HCT116 (cell line): Measurements from ENCODE around the gene MCTP2. TPM values are rescaled to one million over a fixed set of nuclear protein-coding genes. Genes with fewer than 3 reads are reported as not detected.

Experiments
- ATAC-seq: fragments of 200-7000 bp; cut with Tn5 transposase; 2 replicates; pipeline ENCODE4 v1.9.1; 2020; ENCODE audit warnings: mild to moderate bottlenecking, moderate library complexity
- BruUV-seq: library from RNA; stranded (reverse); fragments of 400-500 nt; replicated peaks from 2 replicates; lab custom pipeline; 2021; lab: Mats Ljungman, UMichigan
- CTCF ChIA-PET: fragments of 300-600 bp; sonication (Branson Sonifier 250); formaldehyde crosslinking; loops from one replicate; lab custom pipeline; 2021; ENCODE audit warnings: antibody characterized with exemption; lab: Charles Lee
- POLR2A ChIA-PET: fragments of 300-600, 350-600 bp; sonication (Branson Sonifier 250); formaldehyde crosslinking; loops from one replicate; lab custom pipeline; 2021; ENCODE audit warnings: antibody characterized with exemption; lab: Charles Lee
- RAD21 ChIA-PET, 2 experiments: fragments of 300-600 bp; sonication (Branson Sonifier 250); formaldehyde crosslinking; loops; one replicate each; lab custom pipeline; 2023; ENCODE audit warnings: low total read pairs in 2 of 2; ENCODE audit not compliant: uncharacterized antibody in 2 of 2, unreplicated experiment in 2 of 2, low non-redundant PET in 1 of 2; lab: Charles Lee
- DNase-seq: peaks from one replicate; pipeline ENCODE4 v3.0.0-alpha.2; 2010; ENCODE audit warnings: low read depth, low spot score
- H2AFZ ChIP-seq: fragments of 200-600 bp; shearing (Covaris generic), sonication (generic); 2 replicates; pipeline ENCODE4 v1.6.1; 2017; ENCODE audit warnings: low read depth, mixed run types, mixed read lengths, antibody characterized with exemption, low read length; ENCODE audit not compliant: poor library complexity, severe bottlenecking
- H3K27ac ChIP-seq: 2 replicates; pipeline ENCODE4 v1.5.1; 2012; ENCODE audit warnings: low read depth, low read length
- H3K27me3 ChIP-seq: fragments of 200-600 bp; sonication (generic); 2 replicates; pipeline ENCODE4 v1.6.1; 2016; ENCODE audit warnings: mixed run types, low read length, mixed read lengths; ENCODE audit not compliant: insufficient read depth
- H3K36me3 ChIP-seq, 2 experiments: fragments of 200-500 bp in 1 of 2; fragments of 200-600 bp in 1 of 2; sonication (Bioruptor generic) in 1 of 2; sonication (generic) in 1 of 2; 2 replicates each; pipeline versions ENCODE4 v1.5.1 to v1.6.1; 2014 to 2016; ENCODE audit warnings: low read length in 2 of 2, inconsistent platforms in 1 of 2, mixed read lengths in 1 of 2, mixed run types in 1 of 2; ENCODE audit not compliant: insufficient read depth in 2 of 2, control insufficient read depth in 1 of 2
- H3K4me1 ChIP-seq, 2 experiments: fragments of 200-600 bp in 1 of 2; sonication (generic) in 1 of 2; 2 replicates each; pipeline versions ENCODE4 v1.5.1 to v1.6.1; 2012 to 2017; ENCODE audit warnings: low read length in 2 of 2, inconsistent platforms in 1 of 2, mild to moderate bottlenecking in 1 of 2, mixed read lengths in 1 of 2, mixed run types in 1 of 2, moderate library complexity in 1 of 2; ENCODE audit not compliant: insufficient read depth in 2 of 2, control insufficient read depth in 1 of 2
- H3K4me2 ChIP-seq: fragments of 200-600 bp; sonication (generic); 2 replicates; pipeline ENCODE4 v1.6.1; 2017; ENCODE audit warnings: mixed run types, low read length, mixed read lengths
- H3K4me3 ChIP-seq, 2 experiments: fragments of 200-600 bp in 1 of 2; sonication (generic) in 1 of 2; replicated peaks in 1 of 2; 2 replicates each; pipeline ENCODE4 v1.5.1; 2011 to 2016; ENCODE audit warnings: low read length in 2 of 2, control low read depth in 1 of 2, low read depth in 1 of 2, mild to moderate bottlenecking in 1 of 2, mixed read lengths in 1 of 2, mixed run types in 1 of 2
- H3K79me2 ChIP-seq: fragments of 200-600 bp; sonication (generic); 2 replicates; pipeline ENCODE4 v1.6.1; 2017; ENCODE audit warnings: mild to moderate bottlenecking, mixed run types, low read length, moderate library complexity, mixed read lengths; ENCODE audit not compliant: insufficient read depth
- H3K9ac ChIP-seq: fragments of 200-600 bp; sonication (generic); 2 replicates; pipeline ENCODE4 v1.6.1; 2016; ENCODE audit warnings: low read length, mixed read lengths
- H3K9me2 ChIP-seq: fragments of 200-600 bp; sonication (generic), shearing (Covaris generic); 2 replicates; pipeline ENCODE4 v1.6.1; 2017; ENCODE audit warnings: mixed run types, mild to moderate bottlenecking, moderate library complexity; ENCODE audit not compliant: insufficient read depth
- H3K9me3 ChIP-seq, 2 experiments: fragments of 200-500 bp in 1 of 2; fragments of 200-600 bp in 1 of 2; sonication (Bioruptor generic) in 1 of 2; sonication (generic) in 1 of 2; 2 replicates each; pipeline ENCODE4 v1.6.1; 2014 to 2017; ENCODE audit warnings: low read length in 2 of 2, mixed read lengths in 2 of 2, inconsistent platforms in 1 of 2, low read depth in 1 of 2, mild to moderate bottlenecking in 1 of 2, mixed run types in 1 of 2, moderate library complexity in 1 of 2; ENCODE audit not compliant: control insufficient read depth in 1 of 2, insufficient read depth in 1 of 2
- H4K20me1 ChIP-seq: fragments of 200-600 bp; sonication (generic), shearing (Covaris generic); 2 replicates; pipeline ENCODE4 v1.6.1; 2017; ENCODE audit warnings: mixed run types, mild to moderate bottlenecking, moderate library complexity; ENCODE audit not compliant: insufficient read depth
- CBX3 ChIP-seq: IDR thresholded peaks from 2 replicates; pipeline ENCODE4 v1.6.1; 2012; ENCODE audit warnings: low read depth
- CEBPB ChIP-seq: IDR thresholded peaks from 2 replicates; pipeline ENCODE4 v1.6.1; 2012; ENCODE audit warnings: low read depth
- ELF1 ChIP-seq: IDR thresholded peaks from 2 replicates; pipeline ENCODE4 v1.6.1; 2012; ENCODE audit warnings: low read depth, borderline replicate concordance
- EZH2 ChIP-seq: fragments of 200-600 bp; sonication (generic); IDR thresholded peaks from 2 replicates; pipeline ENCODE4 v1.6.1; 2017; ENCODE audit warnings: antibody characterized with exemption, mixed run types
- EZH2phosphoT487 ChIP-seq: fragments of 200-600 bp; IDR thresholded peaks from 2 replicates; pipeline ENCODE4 v1.6.1; 2018; ENCODE audit warnings: antibody characterized with exemption, borderline replicate concordance
- FOSL1 ChIP-seq: IDR thresholded peaks from 2 replicates; pipeline ENCODE4 v1.6.1; 2012; ENCODE audit warnings: low read depth
- JUND ChIP-seq: IDR thresholded peaks from 2 replicates; pipeline ENCODE4 v1.6.1; 2012
- MAX ChIP-seq: IDR thresholded peaks from 2 replicates; pipeline ENCODE4 v1.6.1; 2012
- POLR2AphosphoS5 ChIP-seq: IDR thresholded peaks from 2 replicates; pipeline ENCODE4 v1.6.1; 2011; ENCODE audit warnings: mild to moderate bottlenecking, low read depth, low read length, moderate library complexity
- RAD21 ChIP-seq: IDR thresholded peaks from 2 replicates; pipeline ENCODE4 v1.6.1; 2012; ENCODE audit warnings: low read depth, mild to moderate bottlenecking
- REST ChIP-seq: IDR thresholded peaks from 2 replicates; pipeline ENCODE4 v1.6.1; 2012; ENCODE audit warnings: low read depth
- SIN3A ChIP-seq: IDR thresholded peaks from 2 replicates; pipeline ENCODE4 v1.6.1; 2012; ENCODE audit warnings: low read depth
- ZBTB33 ChIP-seq: IDR thresholded peaks from 2 replicates; pipeline ENCODE4 v1.6.1; 2011; ENCODE audit warnings: mild to moderate bottlenecking, low read length, moderate library complexity; ENCODE audit not compliant: insufficient replicate concordance; ENCODE audit errors: extremely low read depth
- intact Hi-C: fragments of 100-400 bp; cut with micrococcal nuclease; formaldehyde crosslinking; loops from 2 replicates; pipeline ENCODE4 v1.10.0; 2022
- total RNA-seq: library from RNA; stranded (reverse); gene quantifications from one replicate; pipeline ENCODE4 v1.2.1, GENCODE V29; 2021; ENCODE audit not compliant: unreplicated experiment
- TF ChIP-seq, protein P1 (sequence below): IDR thresholded peaks from 2 replicates; pipeline ENCODE4 v1.6.1; 2012
- TF ChIP-seq, protein P2 (sequence below), 3 experiments: fragments of 200-600 bp in 1 of 3; sonication (generic) in 1 of 3; IDR thresholded peaks in 2 of 3; conservative IDR thresholded peaks in 1 of 3; 2 replicates each; pipeline ENCODE4 v1.5.1; 2012 to 2017; ENCODE audit warnings: low read depth in 2 of 3, low read length in 2 of 3, antibody characterized with exemption in 1 of 3, borderline replicate concordance in 1 of 3, control low read depth in 1 of 3, mild to moderate bottlenecking in 1 of 3, mixed read lengths in 1 of 3, mixed run types in 1 of 3, moderate library complexity in 1 of 3; ENCODE audit not compliant: insufficient read depth in 1 of 3

MCTP2 gene
- total RNA-seq, 1 experiment from 2014 or later, result 12.9 TPM

- Histone ChIP-seq H3K4me1 (no peaks in the 10 kb centered on the region), H3K9ac (no peak overlapping the region), H3K9me3 (no peaks in the 10 kb centered on the region), H3K4me2 (no peak overlapping the region), H2AFZ (no peak overlapping the region), H3K27me3 (no peaks in the 10 kb centered on the region), H3K4me3 (no peak overlapping the region), H3K27ac (no peak overlapping the region), H4K20me1 (no peaks in the 10 kb centered on the region), H3K79me2 (no peaks in the 10 kb centered on the region), H3K9me2 (0 out of 2 replicates have a peak, but pooled peaks cover 3% of the 10 kb centered on the region), H3K36me3 (no peaks in the 10 kb centered on the region)
- ChIA-PET RAD21 (no interaction called here), POLR2A (no interaction called here), CTCF (no interaction called here)
- TF ChIP-seq CBX3 (no peak), MAX (no peak), FOSL1 (no peak), EZH2 (no peak), CEBPB (no peak), RAD21 (no peak), SIN3A (no peak), POLR2AphosphoS5 (no peak), ELF1 (no peak), REST (no peak), ZBTB33 (no peak), JUND (no peak), EZH2phosphoT487 (no peak)
- TF ChIP-seq, protein P1, sequence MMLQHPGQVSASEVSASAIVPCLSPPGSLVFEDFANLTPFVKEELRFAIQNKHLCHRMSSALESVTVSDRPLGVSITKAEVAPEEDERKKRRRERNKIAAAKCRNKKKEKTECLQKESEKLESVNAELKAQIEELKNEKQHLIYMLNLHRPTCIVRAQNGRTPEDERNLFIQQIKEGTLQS, result no peak
- TF ChIP-seq, protein P2, sequence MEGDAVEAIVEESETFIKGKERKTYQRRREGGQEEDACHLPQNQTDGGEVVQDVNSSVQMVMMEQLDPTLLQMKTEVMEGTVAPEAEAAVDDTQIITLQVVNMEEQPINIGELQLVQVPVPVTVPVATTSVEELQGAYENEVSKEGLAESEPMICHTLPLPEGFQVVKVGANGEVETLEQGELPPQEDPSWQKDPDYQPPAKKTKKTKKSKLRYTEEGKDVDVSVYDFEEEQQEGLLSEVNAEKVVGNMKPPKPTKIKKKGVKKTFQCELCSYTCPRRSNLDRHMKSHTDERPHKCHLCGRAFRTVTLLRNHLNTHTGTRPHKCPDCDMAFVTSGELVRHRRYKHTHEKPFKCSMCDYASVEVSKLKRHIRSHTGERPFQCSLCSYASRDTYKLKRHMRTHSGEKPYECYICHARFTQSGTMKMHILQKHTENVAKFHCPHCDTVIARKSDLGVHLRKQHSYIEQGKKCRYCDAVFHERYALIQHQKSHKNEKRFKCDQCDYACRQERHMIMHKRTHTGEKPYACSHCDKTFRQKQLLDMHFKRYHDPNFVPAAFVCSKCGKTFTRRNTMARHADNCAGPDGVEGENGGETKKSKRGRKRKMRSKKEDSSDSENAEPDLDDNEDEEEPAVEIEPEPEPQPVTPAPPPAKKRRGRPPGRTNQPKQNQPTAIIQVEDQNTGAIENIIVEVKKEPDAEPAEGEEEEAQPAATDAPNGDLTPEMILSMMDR (IDR thresholded peaks at IDR 0.05 in 2 of 3, conservative IDR thresholded peaks at IDR 0.05 in 1 of 3; ENCODE audit: borderline replicate concordance in 1 of 3, insufficient read depth in 1 of 3, low read depth in 2 of 3, low read length in 2 of 3), result no peak
- no peak for ATAC-seq
- DNase-seq, result no peak
- intact Hi-C loops, result no loop called here
- no TSS peak for BruUV-seq
Measured at GRCh38 chr15:94387849-94388441, 156.6 kb downstream of the MCTP2 start.
